Activated CD4-positive, alpha-beta T cell treated with anti-CD3 and anti-CD28 coated beads, Interleukin-2, amount 10 ng/mL, durations not matched to agents 7 days and 5 days (primary cell): ENCODE data around the gene FRAS1. TPM values are rescaled to one million over a fixed set of nuclear protein-coding genes. Genes with fewer than 3 reads are reported as not detected.

Experiments
- CTCF ChIA-PET: fragments of 350-600 bp; sonication (Branson Sonifier 250); formaldehyde crosslinking; loops from one replicate; lab custom pipeline; 2021; ENCODE audit warnings: antibody characterized with exemption; lab: Charles Lee
- POLR2A ChIA-PET: fragments of 350-600 bp; sonication (Branson Sonifier 250); formaldehyde crosslinking; loops from one replicate; lab custom pipeline; 2021; ENCODE audit warnings: antibody characterized with exemption; lab: Charles Lee
- DNase-seq: peaks from one replicate; pipeline ENCODE4 v3.0.0-alpha.2; 2020
- H3K27ac Mint-ChIP-seq: one replicate; pipeline ENCODE4 v1.8.0; 2021; ENCODE audit warnings: mild to moderate bottlenecking, moderate library complexity, mixed read lengths
- H3K27me3 Mint-ChIP-seq: one replicate; pipeline ENCODE4 v1.8.0; 2021; ENCODE audit warnings: mixed read lengths
- H3K36me3 Mint-ChIP-seq: one replicate; pipeline ENCODE4 v1.8.0; 2021; ENCODE audit warnings: low read depth, mixed read lengths
- H3K4me1 Mint-ChIP-seq: one replicate; pipeline ENCODE4 v1.8.0; 2021; ENCODE audit warnings: mixed read lengths
- H3K4me3 Mint-ChIP-seq: one replicate; pipeline ENCODE4 v1.8.0; 2021; ENCODE audit warnings: mild to moderate bottlenecking, moderate library complexity, mixed read lengths
- H3K9me3 Mint-ChIP-seq: one replicate; pipeline ENCODE4 v1.8.0; 2021; ENCODE audit warnings: mixed read lengths
- total RNA-seq, 2 experiments: library from RNA; stranded (reverse); gene quantifications; one replicate each; pipeline ENCODE4 v1.2.3, GENCODE V29; 2021

Gene FRAS1
- total RNA-seq, 2 experiments from 2014 or later, result not detected

DNA sequence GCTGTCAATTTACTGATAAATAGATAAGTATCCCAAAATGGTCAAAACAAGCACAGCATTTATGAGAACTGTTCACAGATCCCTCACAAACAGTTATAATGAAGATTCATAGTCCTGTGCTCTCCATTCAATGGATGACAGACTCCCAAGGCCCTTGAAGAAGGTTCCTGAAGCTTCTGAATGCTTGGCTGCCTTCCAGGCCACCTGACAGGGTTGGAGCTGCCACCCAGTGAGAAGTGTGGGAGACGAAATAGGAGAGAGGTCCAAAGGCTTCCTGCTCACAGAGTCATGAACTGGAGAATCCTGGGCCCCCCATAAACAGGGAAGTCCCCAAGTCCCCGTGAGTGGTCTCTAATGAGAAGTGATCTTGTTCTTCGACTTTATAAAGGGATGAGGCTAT is 468.4 kb downstream of the FRAS1 start:
- H3K4me1 Mint-ChIP-seq, result no peaks in the 10 kb centered on the region
- ChIA-PET POLR2A (no interaction called here), CTCF (interaction anchor here (0.6 to 1.1 kb wide), 2 partner anchors 10 to 29 kb away, joined by 3 read pairs; no protein-coding TSS in a partner anchor)
- H3K4me3 Mint-ChIP-seq, result no peak overlapping the region
- DNase-seq, result no peak
- H3K36me3 Mint-ChIP-seq, result no peaks in the 10 kb centered on the region
- no peaks in the 10 kb centered on the region for H3K9me3 Mint-ChIP-seq
- peaks cover 19% of the 10 kb centered on the region for H3K27me3 Mint-ChIP-seq
- no peak overlapping the region for H3K27ac Mint-ChIP-seq

DNA sequence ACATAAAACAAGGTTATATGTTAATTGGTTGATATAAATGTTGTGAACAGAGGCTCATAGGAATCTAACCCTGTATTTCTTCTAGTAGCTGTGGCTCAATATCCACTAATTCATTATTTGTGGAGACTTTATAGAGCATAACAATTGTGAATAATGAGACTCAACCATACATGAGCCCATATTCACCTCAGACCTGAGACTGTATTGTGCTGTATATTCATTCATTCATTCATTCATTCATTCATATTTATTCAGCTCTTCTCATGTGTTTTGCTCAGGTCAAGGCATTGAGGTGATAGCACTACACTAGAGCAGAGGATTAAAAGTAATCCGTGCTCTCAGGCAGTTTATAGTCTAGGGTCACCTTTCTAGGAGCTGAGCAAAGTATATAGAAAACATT is 470.0 kb downstream of the FRAS1 start:
- H3K36me3 Mint-ChIP-seq, result no peaks in the 10 kb centered on the region
- no peak overlapping the region for H3K4me3 Mint-ChIP-seq
- no peaks in the 10 kb centered on the region for H3K9me3 Mint-ChIP-seq
- CTCF ChIA-PET, result interaction anchor here (1.1 kb wide), 1 partner anchor 16 kb away, joined by 3 read pairs; no protein-coding TSS in a partner anchor
- no peak for DNase-seq
- POLR2A ChIA-PET, result no interaction called here
- peaks cover 9% of the 10 kb centered on the region for H3K27me3 Mint-ChIP-seq
- H3K4me1 Mint-ChIP-seq, result no peaks in the 10 kb centered on the region
- H3K27ac Mint-ChIP-seq, result no peak overlapping the region

DNA sequence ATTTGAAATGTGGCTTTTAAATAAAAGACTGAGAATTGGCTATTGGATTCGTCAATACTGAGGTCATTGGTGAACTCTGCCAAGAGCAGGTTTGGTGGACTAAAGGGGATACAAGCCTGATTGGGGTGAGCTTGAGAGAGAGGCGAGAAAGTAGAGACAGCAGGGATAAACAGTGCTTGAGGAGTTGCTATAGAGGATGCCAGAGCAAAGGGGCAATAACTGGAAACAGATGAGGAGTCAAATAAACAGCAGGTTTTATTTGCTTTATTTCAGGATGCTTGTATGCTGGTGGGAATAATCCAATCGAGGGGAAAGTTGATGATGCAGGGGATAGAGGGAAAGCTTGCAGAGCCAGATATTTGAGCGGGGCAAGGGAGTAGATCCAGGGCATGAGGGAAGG is 470.4 kb downstream of the FRAS1 start:
- no peak overlapping the region for H3K27ac Mint-ChIP-seq
- no peaks in the 10 kb centered on the region for H3K9me3 Mint-ChIP-seq
- ChIA-PET CTCF (interaction anchor here (1.1 kb wide), 1 partner anchor 16 kb away, joined by 3 read pairs; no protein-coding TSS in a partner anchor), POLR2A (no interaction called here)
- DNase-seq, result no peak
- no peaks in the 10 kb centered on the region for H3K4me1 Mint-ChIP-seq
- H3K36me3 Mint-ChIP-seq, result no peaks in the 10 kb centered on the region
- H3K27me3 Mint-ChIP-seq, result peaks cover 5% of the 10 kb centered on the region
- H3K4me3 Mint-ChIP-seq, result no peak overlapping the region

DNA sequence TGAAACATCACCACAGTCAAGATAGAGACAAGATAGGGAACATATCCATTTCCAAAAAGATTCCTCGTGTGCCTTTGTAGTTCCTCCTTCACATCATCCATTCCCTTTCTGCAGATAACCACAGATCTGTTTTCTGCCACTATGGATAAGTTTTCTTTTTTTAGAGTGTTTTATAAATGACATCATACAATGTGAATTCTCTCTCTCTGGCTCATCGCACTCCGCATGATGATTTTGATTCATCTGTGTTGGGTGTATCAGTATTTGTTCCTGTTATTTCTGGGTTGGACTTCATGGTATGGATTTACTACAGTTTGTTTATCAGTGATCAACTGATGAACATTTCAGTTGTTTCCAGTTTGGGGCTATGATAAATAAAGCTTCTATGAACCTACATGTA is 471.2 kb downstream of the FRAS1 start:
- ChIA-PET CTCF (no interaction called here), POLR2A (no interaction called here)
- no peak for DNase-seq
- peaks cover 5% of the 10 kb centered on the region for H3K27me3 Mint-ChIP-seq
- no peak overlapping the region for H3K4me3 Mint-ChIP-seq
- H3K4me1 Mint-ChIP-seq, result no peaks in the 10 kb centered on the region
- H3K9me3 Mint-ChIP-seq, result no peaks in the 10 kb centered on the region
- H3K36me3 Mint-ChIP-seq, result no peaks in the 10 kb centered on the region
- no peak overlapping the region for H3K27ac Mint-ChIP-seq

DNA sequence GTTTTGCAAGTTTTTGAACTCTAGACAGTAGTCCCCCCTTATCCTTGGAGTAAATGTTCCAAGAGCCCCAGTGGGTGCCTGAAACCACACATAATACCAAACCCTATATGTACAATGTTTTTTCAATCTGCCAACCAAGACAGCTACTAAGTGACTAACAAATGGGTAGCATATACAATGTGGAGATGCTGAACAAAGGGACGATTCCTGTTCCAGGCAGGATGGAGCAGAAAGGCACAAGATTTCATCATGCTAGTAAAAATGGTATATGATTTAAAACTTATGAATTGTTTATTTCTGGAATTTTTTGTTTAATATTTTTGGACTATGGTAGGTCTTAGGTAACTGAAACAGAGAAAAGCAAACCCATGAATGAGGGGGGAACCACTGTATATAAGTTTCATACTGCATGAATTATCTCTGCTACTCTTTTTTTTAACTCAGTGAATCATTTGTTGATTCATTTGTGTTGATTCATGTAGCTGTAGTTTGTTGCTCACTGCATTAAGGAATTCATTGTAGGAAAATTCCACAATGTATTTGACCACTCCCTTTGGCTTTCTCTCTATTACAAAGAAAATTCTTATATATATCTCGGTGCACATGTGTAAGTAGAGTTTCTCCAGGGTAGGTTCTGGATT is 472.6 kb downstream of the FRAS1 start:
- Mint-ChIP-seq H3K27ac (no peak overlapping the region), H3K27me3 (no peaks in the 10 kb centered on the region), H3K4me1 (no peaks in the 10 kb centered on the region), H3K9me3 (no peaks in the 10 kb centered on the region), H3K4me3 (no peak overlapping the region), H3K36me3 (no peaks in the 10 kb centered on the region)
- ChIA-PET POLR2A (no interaction called here), CTCF (no interaction called here)
- DNase-seq, result no peak

DNA sequence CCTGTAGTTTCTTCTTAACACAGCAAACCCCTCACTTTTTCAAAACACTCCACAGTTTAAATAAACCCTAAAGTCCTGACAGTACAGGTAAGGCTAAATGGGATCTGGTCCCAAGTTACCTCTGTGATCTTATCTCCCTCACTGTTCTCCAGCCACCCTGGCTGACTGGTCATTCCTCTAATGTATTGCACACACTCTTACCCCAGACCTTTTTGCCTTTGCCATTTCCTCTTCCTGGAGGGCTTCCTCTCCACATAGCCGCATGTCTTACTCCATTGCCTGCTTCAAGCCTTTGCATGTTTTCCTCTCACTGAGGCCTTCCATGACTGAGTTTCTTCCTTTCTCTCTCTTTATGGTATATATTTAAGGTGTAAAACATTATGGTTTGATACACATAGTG is 474.9 kb downstream of the FRAS1 start:
- Mint-ChIP-seq H3K9me3 (no peaks in the 10 kb centered on the region), H3K36me3 (no peaks in the 10 kb centered on the region), H3K4me3 (no peak overlapping the region), H3K27me3 (no peaks in the 10 kb centered on the region), H3K4me1 (no peaks in the 10 kb centered on the region), H3K27ac (no peak overlapping the region)
- CTCF ChIA-PET, result no interaction called here
- DNase-seq, result no peak
- POLR2A ChIA-PET, result no interaction called here

DNA sequence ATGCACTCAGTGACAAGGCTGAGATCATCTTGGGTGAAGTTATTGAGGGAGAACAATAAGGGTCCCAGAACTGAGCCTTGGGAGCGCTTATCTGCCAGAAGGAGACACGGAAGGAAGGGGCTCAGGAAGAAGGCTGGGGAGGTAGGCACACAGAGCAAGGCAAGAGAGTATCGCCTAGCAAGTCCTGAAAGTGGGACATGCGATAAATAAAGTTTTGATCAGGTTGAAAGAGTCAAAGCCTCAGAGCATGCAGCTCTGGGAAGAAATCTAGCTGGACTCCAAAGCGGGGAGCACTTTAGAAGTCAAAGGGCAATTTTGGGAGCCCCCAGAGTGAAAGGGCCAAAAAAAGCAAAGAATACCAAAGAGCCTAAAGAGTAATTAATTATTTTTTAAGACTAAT is 476.7 kb downstream of the FRAS1 start:
- no peaks in the 10 kb centered on the region for H3K36me3 Mint-ChIP-seq
- ChIA-PET CTCF (no interaction called here), POLR2A (no interaction called here)
- H3K27me3 Mint-ChIP-seq, result peaks cover 1% of the 10 kb centered on the region
- no peaks in the 10 kb centered on the region for H3K4me1 Mint-ChIP-seq
- no peak for DNase-seq
- H3K4me3 Mint-ChIP-seq, result no peak overlapping the region
- no peak overlapping the region for H3K27ac Mint-ChIP-seq
- H3K9me3 Mint-ChIP-seq, result no peaks in the 10 kb centered on the region

DNA sequence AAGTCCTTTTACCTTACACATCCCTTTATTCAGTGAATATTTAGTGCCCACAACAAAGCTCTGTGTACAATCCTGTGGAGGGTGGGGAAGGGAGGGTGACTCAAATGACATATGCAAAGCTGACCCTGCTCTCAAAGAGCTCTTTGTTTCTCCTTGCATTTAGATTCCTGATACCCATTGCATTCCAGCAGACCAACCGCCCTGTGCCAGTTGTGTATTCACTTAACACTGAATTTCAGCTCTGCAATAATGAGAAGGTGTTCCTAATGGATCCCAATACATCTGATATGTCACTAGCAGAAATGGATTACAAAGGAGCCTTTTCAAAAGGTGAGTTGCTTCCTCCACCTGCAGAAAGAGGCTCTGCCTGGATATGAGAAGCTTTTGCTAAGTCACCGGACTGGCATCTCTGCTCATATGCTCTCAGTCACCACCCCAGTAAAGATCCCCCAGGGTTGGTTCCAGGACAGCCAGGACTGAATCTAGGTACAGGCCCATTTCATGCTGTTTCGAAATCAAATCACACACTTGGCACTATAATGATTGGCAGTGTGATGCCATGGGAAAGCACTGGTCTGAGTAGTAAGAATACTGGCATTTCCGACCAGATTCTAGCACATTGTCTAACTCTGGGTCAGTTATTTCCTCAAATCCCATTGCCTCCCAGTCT is 477.3 kb downstream of the FRAS1 start:
- Mint-ChIP-seq H3K27me3 (peaks cover 6% of the 10 kb centered on the region), H3K9me3 (no peaks in the 10 kb centered on the region), H3K27ac (no peak overlapping the region), H3K4me3 (no peak overlapping the region), H3K4me1 (no peaks in the 10 kb centered on the region), H3K36me3 (no peaks in the 10 kb centered on the region)
- DNase-seq, result no peak
- POLR2A ChIA-PET, result no interaction called here
- CTCF ChIA-PET, result no interaction called here

DNA sequence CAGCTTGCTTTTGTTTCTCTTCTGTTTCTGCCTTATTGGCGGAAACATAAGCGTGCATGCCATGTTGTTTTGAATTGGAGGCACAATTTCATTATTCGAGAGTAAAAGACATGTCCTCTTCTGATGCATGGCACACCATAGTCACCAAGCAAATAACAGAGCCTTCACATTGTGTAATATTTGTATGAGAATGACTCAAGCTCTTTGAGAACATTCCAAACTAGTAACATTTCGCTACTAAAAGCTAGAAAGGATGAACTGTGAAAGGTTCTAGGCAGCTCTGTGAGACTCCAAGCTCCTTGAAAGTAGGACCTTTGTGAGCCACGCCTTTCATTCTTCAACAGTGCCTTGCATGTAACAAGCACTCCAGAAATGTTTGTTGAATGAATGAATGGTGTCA is 485.2 kb downstream of the FRAS1 start:
- no peak for DNase-seq
- H3K27me3 Mint-ChIP-seq, result peaks cover 20% of the 10 kb centered on the region
- no peak overlapping the region for H3K27ac Mint-ChIP-seq
- ChIA-PET CTCF (no interaction called here), POLR2A (no interaction called here)
- no peaks in the 10 kb centered on the region for H3K9me3 Mint-ChIP-seq
- no peak overlapping the region for H3K4me3 Mint-ChIP-seq
- H3K4me1 Mint-ChIP-seq, result peaks cover 6% of the 10 kb centered on the region
- H3K36me3 Mint-ChIP-seq, result no peaks in the 10 kb centered on the region

DNA sequence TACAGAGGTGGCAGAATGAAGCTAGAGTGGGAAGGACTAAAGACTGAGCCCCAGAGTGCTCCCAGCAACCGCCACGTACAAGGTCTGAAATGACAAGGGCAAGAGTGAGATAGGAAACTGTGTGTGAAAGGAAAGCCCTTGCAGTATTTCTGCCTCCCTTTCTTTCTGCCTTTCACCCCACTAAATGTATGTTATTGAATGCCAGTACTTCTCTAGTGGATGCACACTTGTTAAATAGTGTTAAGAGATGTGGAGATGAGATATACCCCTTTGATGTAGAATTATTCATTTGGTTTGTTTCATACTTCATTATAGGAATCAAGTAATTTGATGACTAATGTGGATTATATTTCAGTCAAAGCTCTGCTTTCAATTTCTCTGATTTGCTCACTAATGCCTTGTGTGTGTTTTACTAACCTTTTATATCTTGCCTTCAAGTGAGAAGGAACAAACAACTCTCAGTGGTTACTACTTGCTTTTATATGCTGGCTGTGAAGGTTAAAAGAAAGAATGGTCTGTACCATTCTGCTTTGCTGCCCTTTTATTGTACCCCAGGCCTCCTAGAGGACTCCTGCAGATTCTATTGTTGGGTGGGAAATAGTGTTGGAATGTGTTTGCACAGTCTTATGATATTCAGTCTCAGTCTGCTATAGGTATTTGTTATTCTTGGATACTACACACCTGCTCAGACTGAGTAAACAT is 486.5 kb downstream of the FRAS1 start:
- H3K27ac Mint-ChIP-seq, result no peak overlapping the region
- no peaks in the 10 kb centered on the region for H3K9me3 Mint-ChIP-seq
- ChIA-PET POLR2A (no interaction called here), CTCF (no interaction called here)
- H3K4me3 Mint-ChIP-seq, result no peak overlapping the region
- H3K36me3 Mint-ChIP-seq, result no peaks in the 10 kb centered on the region
- no peak for DNase-seq
- H3K4me1 Mint-ChIP-seq, result peaks cover 6% of the 10 kb centered on the region
- H3K27me3 Mint-ChIP-seq, result peaks cover 20% of the 10 kb centered on the region

DNA sequence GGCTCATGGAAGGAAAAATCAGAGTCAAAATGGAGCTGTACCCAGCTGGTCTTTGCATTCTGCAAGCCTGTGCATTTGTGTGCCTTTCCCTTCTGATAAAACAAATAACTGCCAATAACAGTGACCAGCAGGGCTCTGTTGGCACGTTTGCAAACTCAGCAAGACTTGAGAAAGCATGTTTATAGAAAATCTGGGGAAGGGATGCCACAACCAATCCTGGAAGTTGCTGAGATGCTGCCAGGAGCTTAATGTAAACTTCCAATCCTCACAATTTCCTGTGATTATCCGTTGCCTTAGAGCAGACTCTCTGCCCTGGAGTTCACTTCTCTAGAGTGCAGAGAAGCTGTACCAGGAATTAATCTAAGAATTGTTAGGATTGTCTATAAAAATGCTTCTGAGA is 487.6 kb downstream of the FRAS1 start:
- Mint-ChIP-seq H3K27me3 (peaks cover 17% of the 10 kb centered on the region), H3K4me1 (peaks cover 6% of the 10 kb centered on the region), H3K27ac (no peak overlapping the region), H3K4me3 (no peak overlapping the region), H3K36me3 (no peaks in the 10 kb centered on the region), H3K9me3 (no peaks in the 10 kb centered on the region)
- no peak for DNase-seq
- ChIA-PET CTCF (no interaction called here), POLR2A (no interaction called here)

DNA sequence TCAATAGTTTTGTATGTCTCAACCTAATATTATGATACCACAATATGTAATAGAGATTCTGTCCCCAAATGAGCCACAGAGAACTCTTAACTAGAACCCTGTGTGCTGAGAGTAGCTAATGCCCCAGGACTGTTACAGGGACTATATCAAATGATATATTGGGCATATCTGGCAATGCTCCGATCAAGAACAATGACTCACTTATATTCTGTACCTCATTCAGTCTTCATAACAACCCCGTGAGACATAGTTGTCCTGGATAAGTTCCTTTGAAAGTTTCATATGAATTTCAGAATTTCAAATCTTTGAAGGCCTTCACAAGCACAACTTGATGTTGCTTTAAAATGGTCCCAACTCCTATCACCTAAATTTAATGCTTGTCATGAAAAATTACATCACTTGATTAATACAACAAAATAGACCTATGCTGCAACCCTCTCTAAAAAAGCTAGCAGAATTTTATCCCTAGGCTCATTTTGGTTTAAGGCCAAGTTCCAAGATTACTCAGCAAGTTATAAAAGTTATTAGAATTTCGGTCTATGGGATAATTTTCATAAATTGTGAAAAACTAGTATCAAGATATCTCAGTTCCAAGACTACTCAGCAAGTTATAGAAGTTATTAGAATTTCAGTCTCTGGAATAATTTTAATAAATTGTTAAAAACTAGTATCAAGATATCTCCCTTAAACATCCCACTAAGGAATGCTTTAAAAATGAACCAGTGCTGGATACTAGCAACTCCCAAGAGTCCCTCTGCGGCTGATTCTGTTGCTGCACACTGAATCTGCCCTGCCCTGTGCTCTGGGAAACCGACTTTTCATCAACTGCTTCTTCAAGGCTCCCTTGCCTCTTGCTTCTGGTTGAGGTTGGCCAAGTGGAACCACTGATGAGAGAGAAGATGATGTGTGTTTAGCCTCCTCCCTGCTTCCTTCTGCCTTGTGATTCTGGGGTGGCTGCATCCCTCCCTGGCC is 488.4 kb downstream of the FRAS1 start:
- CTCF ChIA-PET, result no interaction called here
- H3K27ac Mint-ChIP-seq, result no peak overlapping the region
- POLR2A ChIA-PET, result no interaction called here
- no peak for DNase-seq
- no peak overlapping the region for H3K4me3 Mint-ChIP-seq
- peaks cover 6% of the 10 kb centered on the region for H3K4me1 Mint-ChIP-seq
- H3K9me3 Mint-ChIP-seq, result no peaks in the 10 kb centered on the region
- H3K27me3 Mint-ChIP-seq, result peaks cover 26% of the 10 kb centered on the region
- H3K36me3 Mint-ChIP-seq, result no peaks in the 10 kb centered on the region
